ENCODE data around the gene COL9A3.
A peak's percentile ranks its signal among the peaks of the same experiment; 100 is the strongest.

Gene COL9A3

DNA sequence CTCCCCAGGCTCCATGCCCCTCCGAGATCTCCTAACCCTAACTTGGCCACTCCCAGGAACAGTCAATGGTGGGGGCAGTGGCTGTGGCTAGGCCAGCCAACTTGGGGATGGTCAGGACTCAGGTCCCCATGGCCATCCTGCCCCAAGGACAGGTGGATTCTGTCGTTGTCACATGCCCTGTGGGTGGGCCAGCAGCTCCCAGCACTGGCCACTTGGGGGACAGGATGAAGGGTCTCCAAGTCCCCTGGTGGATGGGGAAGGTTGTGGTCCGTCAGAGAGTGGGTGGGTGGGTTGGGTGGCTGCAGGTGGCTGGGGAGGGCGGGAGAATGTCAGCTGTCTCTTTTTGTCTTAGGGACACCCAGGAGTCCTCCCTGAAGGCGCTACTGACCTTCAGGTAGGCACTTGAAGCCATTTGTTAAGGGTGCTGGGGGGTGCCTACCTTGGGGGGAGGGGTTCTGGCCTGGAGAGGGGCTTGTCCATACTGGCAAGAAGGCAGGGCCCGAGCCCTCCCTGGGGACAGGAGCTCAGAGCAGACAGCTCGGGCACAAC, 5.5 kb downstream of the COL9A3 start:
- DNase-seq (ENCODE audit: low read depth) = no peak
- H3K4me3 ChIP-seq (ENCODE audit: low read length) = no peak overlapping the region
- TF ChIP-seq, protein P1, sequence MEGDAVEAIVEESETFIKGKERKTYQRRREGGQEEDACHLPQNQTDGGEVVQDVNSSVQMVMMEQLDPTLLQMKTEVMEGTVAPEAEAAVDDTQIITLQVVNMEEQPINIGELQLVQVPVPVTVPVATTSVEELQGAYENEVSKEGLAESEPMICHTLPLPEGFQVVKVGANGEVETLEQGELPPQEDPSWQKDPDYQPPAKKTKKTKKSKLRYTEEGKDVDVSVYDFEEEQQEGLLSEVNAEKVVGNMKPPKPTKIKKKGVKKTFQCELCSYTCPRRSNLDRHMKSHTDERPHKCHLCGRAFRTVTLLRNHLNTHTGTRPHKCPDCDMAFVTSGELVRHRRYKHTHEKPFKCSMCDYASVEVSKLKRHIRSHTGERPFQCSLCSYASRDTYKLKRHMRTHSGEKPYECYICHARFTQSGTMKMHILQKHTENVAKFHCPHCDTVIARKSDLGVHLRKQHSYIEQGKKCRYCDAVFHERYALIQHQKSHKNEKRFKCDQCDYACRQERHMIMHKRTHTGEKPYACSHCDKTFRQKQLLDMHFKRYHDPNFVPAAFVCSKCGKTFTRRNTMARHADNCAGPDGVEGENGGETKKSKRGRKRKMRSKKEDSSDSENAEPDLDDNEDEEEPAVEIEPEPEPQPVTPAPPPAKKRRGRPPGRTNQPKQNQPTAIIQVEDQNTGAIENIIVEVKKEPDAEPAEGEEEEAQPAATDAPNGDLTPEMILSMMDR (conservative IDR thresholded peaks at IDR 0.05; ENCODE audit: low read length) = no peak

DNA sequence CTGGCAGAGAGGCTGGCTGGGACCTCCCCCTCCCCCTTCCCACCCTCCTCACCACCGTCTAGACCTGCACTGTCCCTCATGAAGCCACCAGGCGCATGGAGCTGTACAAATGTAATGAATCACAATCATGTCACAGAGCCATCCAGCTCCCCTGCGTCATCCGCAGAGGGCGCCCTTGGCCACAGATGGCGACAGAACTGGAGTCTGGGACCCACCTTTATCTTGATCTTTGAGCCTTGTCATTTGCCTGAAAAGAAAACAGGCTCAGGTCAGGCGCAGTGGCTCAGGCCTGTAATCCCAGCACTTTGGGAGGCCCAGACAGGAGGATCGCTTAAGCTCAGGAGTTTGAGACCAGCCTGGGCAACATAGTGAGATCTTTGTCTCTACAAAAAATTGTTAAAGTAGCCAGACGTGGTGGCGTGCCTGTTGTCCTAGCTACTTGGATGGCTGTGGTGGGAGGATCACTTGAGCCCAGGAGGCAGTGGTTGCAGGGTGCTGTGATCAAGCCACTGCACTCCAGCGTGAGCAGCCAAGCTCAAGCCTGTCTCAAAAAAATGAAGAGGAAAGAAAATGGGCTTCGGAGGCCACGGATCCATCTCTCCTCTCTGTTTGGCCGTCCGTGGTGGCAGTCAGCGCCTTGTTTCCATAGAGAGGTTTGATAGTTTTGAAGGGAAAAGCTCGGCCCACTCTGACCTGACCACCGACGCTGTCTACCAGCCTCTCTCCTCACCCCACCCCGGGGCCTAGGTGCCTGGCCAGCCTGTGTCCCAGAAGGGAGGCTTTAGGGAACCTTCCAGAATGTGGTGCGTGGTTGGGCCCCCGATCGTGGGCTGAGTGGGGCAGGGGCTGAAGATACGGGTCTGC, 6.2 kb downstream of the COL9A3 start:
- no peak for DNase-seq (ENCODE audit: low read depth)
- H3K4me3 ChIP-seq (ENCODE audit: low read length) = no peak overlapping the region
- TF ChIP-seq, protein P1 (conservative IDR thresholded peaks at IDR 0.05; ENCODE audit: low read length) = peak; percentile 29

DNA sequence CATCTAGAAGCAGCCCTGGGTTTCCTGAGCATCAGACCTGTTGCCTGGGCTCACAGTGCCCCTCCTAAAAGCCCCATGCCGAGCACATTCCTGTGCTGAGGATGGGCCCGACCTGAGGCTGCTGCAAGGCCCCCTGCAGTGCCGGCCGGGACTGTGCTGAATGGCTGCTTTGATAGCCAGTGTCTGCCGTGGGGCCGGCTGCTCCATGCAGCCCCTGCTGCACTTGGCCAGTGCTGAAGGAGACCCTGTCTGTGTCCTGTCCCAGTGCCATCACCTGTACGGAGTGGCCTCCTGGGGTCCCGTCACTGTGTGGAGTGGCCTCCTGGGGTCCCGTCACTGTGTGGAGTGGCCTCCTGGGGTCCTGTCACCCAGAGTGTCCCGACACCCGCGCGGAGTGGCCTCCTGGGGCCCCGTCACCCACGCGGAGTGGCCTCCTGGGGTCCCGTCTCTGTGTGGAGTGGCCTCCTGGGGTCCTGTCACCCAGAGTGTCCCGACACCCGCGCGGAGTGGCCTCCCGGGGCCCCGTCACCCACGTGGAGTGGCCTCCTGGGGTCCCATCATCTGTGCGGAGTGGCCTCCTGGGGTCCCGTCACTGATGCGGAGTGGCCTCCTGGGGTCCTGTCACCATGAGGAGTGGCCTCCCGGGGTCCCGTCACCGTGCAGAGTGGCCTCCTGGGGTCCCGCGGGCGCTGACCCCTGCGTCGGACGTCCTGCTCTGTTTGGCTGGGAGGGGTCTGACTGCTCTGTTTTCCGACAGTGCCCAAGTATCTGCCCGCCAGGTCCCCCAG, 7.0 kb downstream of the COL9A3 start:
- no peak overlapping the region for H3K4me3 ChIP-seq (ENCODE audit: low read length)
- DNase-seq (ENCODE audit: low read depth) = no peak

DNA sequence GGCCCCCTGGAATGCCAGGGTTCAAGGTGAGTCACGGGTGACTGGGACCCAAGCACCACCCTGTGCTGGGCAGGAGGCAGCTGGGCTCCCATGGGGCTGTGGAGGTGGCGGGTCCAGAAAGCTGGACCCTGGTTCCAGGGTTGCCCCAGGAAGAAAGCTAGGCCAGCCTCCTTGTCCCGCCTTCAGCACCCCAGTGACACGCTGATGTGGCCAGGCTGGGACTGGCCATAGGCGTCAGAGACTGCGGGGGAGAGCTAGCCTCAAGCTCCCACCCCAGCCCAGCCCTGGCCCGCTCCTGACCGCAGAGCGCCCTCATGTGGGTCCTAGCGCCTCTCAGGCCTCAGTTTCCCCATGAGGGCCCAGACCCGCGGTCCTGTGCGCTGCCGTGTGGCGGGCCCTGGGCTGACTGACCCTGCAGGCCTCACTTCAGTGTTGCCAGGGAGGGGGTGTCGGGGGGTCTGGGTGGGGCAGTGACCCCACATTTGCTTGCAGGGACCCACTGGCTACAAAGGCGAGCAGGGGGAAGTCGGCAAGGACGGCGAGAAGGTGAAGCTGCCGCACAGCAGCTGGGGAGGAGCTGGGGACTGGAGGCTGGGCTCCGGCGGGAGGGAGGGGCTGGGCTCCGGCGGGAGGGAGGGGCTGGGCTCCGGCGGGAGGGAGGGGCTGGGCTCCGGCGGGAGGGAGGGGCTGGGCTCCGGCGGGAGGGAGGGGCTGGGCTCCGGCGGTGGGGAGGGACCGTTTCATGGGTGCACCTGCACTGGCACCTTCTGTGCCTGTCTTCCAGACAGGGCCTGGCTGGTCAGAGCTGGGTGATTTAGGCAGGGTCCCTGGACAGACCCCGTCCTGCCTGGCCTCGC, 7.9 kb downstream of the COL9A3 start:
- no peak overlapping the region for H3K4me3 ChIP-seq (ENCODE audit: low read length)
- DNase-seq (ENCODE audit: low read depth) = no peak
- TF ChIP-seq, protein P1 (conservative IDR thresholded peaks at IDR 0.05; ENCODE audit: low read length) = no peak

More for the DNA sequence above, 7.0 kb downstream of the COL9A3 start:
- TF ChIP-seq, protein P1 (conservative IDR thresholded peaks at IDR 0.05; ENCODE audit: low read length) = no peak

DNA sequence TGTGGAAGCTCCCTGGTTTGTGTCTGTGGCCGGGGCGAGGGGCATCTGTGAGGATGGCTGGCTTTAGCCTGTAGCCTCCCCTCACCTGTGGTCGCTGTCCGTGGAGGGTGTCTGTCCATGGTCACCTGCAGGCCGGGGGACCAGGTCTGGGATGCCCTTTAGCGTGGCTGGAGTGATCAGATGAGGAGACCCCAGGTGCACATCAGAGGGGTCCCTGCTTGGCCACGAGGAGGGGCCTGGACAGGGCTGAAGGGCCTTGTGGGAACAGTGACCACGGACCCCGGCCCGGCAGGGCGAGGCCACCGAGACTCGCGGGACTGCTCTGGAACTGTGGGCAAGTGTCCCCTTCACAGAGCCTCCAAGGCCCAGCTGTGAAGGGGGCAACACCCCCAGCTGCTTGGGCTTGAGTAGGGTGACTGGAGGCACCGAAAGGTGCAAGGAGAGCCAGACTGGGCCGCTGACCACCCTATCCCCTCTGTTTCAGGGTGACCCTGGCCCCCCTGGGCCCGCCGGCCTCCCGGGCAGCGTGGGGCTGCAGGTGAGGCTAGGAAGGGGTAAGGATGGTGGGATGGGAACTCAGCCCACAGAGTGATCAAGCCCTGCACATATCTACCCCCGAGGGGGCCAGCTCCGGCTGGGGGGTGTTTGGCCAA, 8.6 kb downstream of the COL9A3 start:
- DNase-seq (ENCODE audit: low read depth) = no peak
- H3K4me3 ChIP-seq (ENCODE audit: low read length) = no peak overlapping the region
- TF ChIP-seq, protein P1 (conservative IDR thresholded peaks at IDR 0.05; ENCODE audit: low read length) = no peak

DNA sequence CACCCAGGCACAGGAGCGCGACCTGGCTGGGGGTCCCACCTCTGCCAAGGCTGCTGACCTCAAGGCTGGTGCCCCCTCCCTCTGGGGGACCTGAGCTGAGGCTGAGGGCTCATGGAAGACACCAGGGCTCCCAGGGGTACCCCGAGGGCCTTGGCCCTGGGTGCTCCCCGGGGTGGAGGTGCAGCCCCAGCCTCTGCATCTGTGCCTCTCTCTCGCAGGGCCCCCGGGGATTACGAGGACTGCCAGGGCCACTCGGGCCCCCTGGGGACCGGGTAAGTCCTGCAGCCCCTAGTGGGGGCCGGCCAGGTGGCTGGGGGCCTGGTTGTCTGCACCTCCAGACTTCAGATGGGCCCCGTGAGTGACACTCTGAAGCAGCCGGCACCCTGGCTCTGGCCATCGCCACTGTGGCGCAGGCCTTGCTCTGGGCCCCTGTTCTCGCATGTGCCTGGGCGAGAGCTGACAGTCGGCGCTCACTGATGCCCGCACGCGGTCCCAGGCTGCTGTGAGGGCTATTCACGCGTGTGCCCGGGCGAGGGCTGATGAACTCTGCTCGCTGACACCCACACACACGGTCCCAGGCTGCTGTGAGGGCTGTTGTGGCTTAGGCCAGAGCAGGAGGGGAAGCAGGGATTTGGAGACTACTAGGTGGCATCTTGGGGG, 9.3 kb downstream of the COL9A3 start:
- no peak overlapping the region for H3K4me3 ChIP-seq (ENCODE audit: low read length)
- no peak for DNase-seq (ENCODE audit: low read depth)
- TF ChIP-seq, protein P1 (conservative IDR thresholded peaks at IDR 0.05; ENCODE audit: low read length) = no peak

All from AG10803 (cell line).